Central memory CD8-positive, alpha-beta T cell (primary cell): ENCODE measurements around the gene DOCK2.
"Not testable (repeated sequence)": the region's sequence is repeated elsewhere in the genome, so short reads cannot be mapped to it uniquely, and the experiment has no call there.

Experiments
- ATAC-seq: fragments of 150-1000 bp; cut with Tn5 transposase; replicated peaks from 2 replicates; pipeline ENCODE4 v1.10.0; 2022; ENCODE audit warnings: mild to moderate bottlenecking, moderate FRiP score, moderate number of reproducible peaks; ENCODE audit not compliant: poor library complexity, severe bottlenecking; ENCODE audit errors: extremely low read depth
- DNase-seq, 2 donors: peaks; one replicate each; pipeline ENCODE4 v3.0.0; 2021; ENCODE audit warnings: low spot score in 2 of 2
- H3K27ac Mint-ChIP-seq: one replicate; pipeline ENCODE4 v1.8.0; 2022; ENCODE audit warnings: low read depth, mild to moderate bottlenecking, moderate library complexity, mixed read lengths
- H3K27me3 Mint-ChIP-seq: one replicate; pipeline ENCODE4 v1.8.0; 2022; ENCODE audit warnings: mixed read lengths
- H3K36me3 Mint-ChIP-seq: one replicate; pipeline ENCODE4 v1.8.0; 2022; ENCODE audit warnings: mild to moderate bottlenecking, moderate library complexity, mixed read lengths; ENCODE audit not compliant: insufficient read depth
- H3K4me1 Mint-ChIP-seq: one replicate; pipeline ENCODE4 v1.8.0; 2022; ENCODE audit warnings: mixed read lengths
- H3K4me3 Mint-ChIP-seq: one replicate; pipeline ENCODE4 v1.8.0; 2022; ENCODE audit warnings: mild to moderate bottlenecking, moderate library complexity, mixed read lengths
- H3K9me3 Mint-ChIP-seq: one replicate; pipeline ENCODE4 v1.8.0; 2022; ENCODE audit warnings: mixed read lengths

DOCK2 gene

DNA sequence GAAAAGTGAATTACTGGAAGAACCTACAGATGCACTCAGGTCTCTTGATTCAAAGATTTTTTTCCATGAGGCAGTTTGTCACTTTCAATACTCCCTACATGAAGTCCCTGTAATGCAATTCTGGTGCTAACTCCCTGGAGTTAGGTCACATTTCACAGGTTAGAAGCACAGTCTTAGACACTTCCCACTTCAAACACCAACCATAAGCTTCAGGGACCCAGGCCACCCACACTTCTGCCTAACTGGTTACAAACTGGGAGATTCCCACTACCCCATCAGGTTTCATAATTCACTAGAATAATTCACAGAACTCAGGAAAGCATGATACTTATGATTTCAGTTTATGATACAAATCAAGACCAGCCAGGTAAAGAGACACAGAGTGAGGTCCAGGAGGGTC, 439.7 kb downstream of the DOCK2 start:
- Mint-ChIP-seq H3K4me3 (no peak overlapping the region), H3K27me3 (no peaks in the 10 kb centered on the region), H3K27ac (no peak overlapping the region), H3K4me1 (no peaks in the 10 kb centered on the region), H3K9me3 (no peaks in the 10 kb centered on the region), H3K36me3 (peaks cover 38% of the 10 kb centered on the region)
- DNase-seq (no peak), ATAC-seq (no peak)

DNA sequence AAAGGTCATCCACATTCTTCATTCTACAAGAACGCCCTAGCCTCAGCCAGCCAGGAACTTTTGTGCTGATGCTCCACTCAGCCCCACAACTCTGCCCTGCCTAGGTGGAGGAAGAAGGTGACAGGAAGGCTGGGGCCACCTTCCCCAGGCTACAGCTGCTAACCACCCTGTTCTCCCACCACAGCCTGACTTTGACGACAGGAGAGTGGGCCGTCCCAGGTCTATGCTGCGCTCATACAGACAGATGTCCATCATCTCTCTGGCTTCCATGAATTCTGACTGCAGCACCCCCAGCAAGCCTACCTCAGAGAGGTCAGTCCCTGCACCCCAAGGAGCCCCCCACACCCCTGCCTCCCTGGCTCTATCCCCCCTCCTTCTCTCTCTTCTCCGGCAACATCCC, 440.5 kb downstream of the DOCK2 start:
- H3K36me3 Mint-ChIP-seq: peaks cover 46% of the 10 kb centered on the region
- H3K4me1 Mint-ChIP-seq: no peaks in the 10 kb centered on the region
- no peak overlapping the region for H3K4me3 Mint-ChIP-seq
- H3K27me3 Mint-ChIP-seq: no peaks in the 10 kb centered on the region
- ATAC-seq (no peak), DNase-seq (no peak)
- H3K9me3 Mint-ChIP-seq: no peaks in the 10 kb centered on the region
- H3K27ac Mint-ChIP-seq: no peak overlapping the region

DNA sequence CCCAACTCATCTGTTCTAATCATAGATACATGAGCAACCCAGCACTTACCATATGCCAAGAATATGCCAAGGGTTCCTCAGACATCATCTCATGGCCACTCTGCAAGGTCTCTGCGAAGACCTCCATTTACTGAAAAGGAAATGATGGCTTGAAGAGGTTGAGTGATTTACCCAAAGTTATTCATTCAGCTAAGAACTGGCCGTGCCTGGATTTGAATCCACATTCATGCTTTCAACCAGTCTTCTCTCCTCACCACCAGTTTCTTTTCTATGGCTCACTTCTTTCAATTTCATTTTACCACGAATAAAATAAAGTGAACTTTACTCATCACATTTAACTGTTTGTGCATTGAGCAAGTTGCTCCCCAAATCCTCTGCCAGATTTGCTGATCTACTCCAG, 441.4 kb downstream of the DOCK2 start:
- no peak overlapping the region for H3K27ac Mint-ChIP-seq
- no peak overlapping the region for H3K4me3 Mint-ChIP-seq
- no peaks in the 10 kb centered on the region for H3K27me3 Mint-ChIP-seq
- no peak for DNase-seq
- peaks cover 51% of the 10 kb centered on the region for H3K36me3 Mint-ChIP-seq
- no peak for ATAC-seq
- H3K4me1 Mint-ChIP-seq: no peaks in the 10 kb centered on the region
- no peaks in the 10 kb centered on the region for H3K9me3 Mint-ChIP-seq

DNA sequence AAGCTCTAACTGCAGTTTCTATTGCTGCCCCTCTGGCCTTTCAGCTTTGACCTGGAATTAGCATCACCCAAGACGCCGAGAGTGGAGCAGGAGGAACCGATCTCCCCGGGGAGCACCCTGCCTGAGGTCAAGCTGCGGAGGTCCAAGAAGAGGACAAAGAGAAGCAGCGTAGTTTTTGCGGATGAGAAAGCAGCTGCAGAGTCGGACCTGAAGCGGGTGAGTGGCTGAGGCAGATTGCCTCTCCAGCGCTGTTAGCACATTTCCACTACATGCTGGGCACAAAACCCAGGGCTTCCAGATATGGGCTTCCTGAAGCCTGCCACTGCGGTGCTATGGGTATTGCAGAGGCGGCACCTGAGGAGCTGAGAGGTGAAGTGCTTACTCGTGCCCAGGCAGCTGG, 441.9 kb downstream of the DOCK2 start:
- H3K4me1 Mint-ChIP-seq: no peaks in the 10 kb centered on the region
- H3K9me3 Mint-ChIP-seq: no peaks in the 10 kb centered on the region
- no peak overlapping the region for H3K27ac Mint-ChIP-seq
- ATAC-seq (no peak), DNase-seq (no peak)
- no peaks in the 10 kb centered on the region for H3K27me3 Mint-ChIP-seq
- peaks cover 54% of the 10 kb centered on the region for H3K36me3 Mint-ChIP-seq
- no peak overlapping the region for H3K4me3 Mint-ChIP-seq

DNA sequence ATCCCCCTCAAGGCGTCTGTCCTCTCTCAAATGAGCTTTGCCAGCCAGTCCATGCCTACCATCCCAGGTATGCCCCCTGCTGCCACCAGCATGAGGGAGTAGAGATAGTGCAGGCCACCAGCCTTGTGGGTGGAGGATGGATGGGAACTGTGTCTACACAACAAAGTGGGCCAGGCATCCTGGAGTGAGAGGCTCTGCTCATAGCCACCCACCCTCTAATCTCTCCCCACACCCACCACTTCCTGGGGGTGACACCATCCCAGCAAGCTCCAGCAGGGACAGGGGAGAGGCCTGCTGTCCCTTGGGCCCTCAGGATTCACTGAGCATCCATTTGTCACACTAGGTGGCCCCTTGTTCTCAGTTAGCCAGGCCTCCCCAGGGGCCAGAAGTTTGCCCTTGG, 443.1 kb downstream of the DOCK2 start:
- DNase-seq (no peak), ATAC-seq (no peak)
- Mint-ChIP-seq H3K4me1 (no peaks in the 10 kb centered on the region), H3K36me3 (peaks cover 54% of the 10 kb centered on the region), H3K27ac (no peak overlapping the region), H3K9me3 (no peaks in the 10 kb centered on the region), H3K27me3 (no peaks in the 10 kb centered on the region), H3K4me3 (no peak overlapping the region)

DNA sequence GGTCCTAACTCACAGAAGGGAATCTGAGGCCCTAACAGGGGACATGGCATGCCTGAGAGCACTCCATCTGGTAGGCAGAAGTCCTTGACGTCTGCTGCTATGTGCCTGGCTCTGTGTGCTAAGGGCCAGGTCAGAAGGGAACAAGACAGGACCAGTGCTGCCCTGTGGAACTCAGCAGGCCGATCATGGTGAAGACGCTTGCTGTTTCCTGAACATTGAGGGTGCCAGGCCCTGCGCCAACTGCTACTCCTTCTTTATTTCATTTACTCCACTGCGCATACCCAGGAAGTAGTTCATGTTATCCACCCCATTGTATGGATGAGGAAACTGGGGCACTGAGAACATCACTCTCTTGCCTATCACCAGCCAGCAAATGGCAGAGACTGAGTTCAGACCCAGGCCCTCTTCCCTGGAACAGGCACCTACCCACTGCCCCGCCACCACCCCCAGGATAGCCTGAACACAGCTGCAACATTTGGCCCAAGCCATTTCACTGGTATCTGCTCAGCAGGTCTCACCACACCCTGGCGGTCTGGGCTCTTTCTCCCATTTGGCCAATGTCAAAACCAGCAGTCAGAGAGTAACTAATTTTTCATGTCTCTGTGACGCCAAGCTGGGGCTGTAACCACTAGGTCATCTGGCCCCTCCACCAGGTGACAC, 443.8 kb downstream of the DOCK2 start:
- peaks cover 57% of the 10 kb centered on the region for H3K36me3 Mint-ChIP-seq
- no peak for DNase-seq
- no peaks in the 10 kb centered on the region for H3K9me3 Mint-ChIP-seq
- H3K4me3 Mint-ChIP-seq: no peak overlapping the region
- no peaks in the 10 kb centered on the region for H3K4me1 Mint-ChIP-seq
- no peak for ATAC-seq
- H3K27ac Mint-ChIP-seq: no peak overlapping the region
- H3K27me3 Mint-ChIP-seq: no peaks in the 10 kb centered on the region

DNA sequence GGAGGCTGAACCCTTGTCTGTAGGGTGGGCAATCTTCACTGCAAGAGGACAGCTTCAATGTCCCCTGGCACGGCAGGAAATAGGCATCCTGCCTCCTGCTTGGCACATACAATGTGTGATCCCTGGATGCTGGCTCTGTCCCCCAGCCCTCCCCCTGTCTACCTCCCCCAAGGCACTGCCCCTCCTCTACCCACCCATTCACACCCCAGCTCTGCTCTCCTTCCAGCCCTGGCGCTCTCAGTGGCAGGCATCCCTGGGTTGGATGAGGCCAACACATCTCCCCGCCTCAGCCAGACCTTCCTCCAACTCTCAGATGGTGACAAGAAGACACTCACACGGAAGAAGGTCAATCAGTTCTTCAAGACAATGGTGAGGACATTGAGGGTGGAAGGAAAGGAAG, 444.5 kb downstream of the DOCK2 start:
- Mint-ChIP-seq H3K27ac (no peak overlapping the region), H3K4me1 (no peaks in the 10 kb centered on the region), H3K4me3 (no peak overlapping the region), H3K36me3 (peaks cover 60% of the 10 kb centered on the region), H3K27me3 (no peaks in the 10 kb centered on the region), H3K9me3 (no peaks in the 10 kb centered on the region)
- ATAC-seq (no peak), DNase-seq (no peak)

DNA sequence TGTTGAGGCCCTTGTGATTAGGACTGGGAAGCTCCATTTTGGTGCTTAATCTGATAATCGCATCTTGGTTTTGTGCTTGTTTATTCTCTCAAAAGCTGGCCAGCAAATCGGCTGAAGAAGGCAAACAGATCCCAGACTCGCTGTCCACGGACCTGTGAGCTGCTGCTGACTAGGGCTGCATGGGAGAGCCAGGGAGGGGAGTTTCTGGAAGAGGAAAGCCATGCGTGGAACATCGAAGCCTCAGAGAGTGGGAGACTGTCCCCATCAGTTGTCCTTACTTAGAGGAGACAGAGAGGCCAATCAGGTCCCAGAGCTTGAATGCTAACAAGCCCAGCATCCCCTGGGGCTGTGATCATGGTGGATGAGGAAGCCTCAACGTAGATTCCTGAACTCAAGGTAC, 445.6 kb downstream of the DOCK2 start:
- Mint-ChIP-seq H3K36me3 (peaks cover 55% of the 10 kb centered on the region), H3K4me1 (no peaks in the 10 kb centered on the region), H3K9me3 (no peaks in the 10 kb centered on the region), H3K27me3 (no peaks in the 10 kb centered on the region), H3K4me3 (no peak overlapping the region), H3K27ac (no peak overlapping the region)
- ATAC-seq (no peak), DNase-seq (no peak)

DNA sequence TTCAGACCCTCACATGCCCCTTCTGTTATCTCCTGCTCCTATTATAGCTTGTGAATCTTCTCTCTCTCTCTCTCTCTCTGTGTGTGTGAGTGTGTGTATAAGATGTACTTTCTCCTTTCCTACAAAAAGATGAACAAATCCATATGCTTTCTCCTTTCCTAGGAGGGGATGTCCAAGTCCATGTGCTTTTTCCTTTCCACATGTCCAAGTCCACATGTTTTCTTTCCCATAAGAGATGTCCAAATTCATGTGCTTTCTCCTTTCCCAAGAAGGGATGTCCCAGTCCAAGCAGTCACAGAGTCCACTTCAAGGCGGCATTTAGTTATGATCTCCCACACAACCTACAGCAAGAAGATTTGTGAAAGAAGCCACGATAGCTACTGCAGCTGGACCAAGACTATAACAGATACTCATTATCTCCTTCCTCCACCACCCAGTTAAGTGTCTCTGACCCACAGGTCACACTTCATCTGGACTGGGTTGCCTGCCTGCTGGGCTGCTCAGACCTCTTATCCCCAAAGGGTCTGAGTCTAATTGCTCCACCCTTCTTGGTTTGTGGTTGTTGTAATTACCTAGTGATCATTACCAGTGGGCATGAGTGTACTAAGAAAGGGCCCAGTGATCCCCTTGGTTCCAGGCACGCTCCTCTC, 450.2 kb downstream of the DOCK2 start:
- ATAC-seq (no peak), DNase-seq (no peak)
- H3K36me3 Mint-ChIP-seq: peaks cover 32% of the 10 kb centered on the region
- no peaks in the 10 kb centered on the region for H3K27me3 Mint-ChIP-seq
- H3K27ac Mint-ChIP-seq: no peak overlapping the region
- H3K4me1 Mint-ChIP-seq: no peaks in the 10 kb centered on the region
- no peaks in the 10 kb centered on the region for H3K9me3 Mint-ChIP-seq
- no peak overlapping the region for H3K4me3 Mint-ChIP-seq

DNA sequence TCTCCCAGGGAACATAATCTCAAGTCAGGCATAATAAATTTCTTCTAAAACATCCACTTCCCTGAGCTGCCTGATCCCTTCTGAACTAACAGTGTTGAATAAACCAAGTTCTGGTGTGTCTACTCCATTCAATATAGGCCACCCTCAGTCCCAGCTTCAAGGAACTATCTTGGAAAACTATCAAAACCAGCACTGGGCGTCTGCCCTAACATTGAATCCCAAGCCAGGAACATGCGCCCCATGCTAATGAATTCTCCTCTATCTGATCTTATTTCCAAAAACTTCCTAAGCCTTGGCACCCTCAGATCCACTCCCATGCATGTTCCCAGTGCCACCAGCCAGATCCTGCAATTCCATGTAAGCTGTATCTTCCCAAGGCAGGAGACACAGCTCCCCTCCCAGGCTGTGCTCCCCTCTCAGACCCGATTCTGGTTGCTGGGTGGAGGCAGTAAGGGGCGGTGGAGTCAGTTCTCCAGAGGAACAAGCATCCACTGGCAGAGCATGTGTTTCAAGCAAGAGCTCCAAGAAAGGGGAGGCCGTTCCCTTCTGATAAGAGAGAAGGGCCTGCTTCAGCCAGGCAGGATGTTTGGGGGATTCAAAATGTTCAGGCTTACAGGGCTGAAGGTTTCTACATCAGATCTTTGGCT, 455.5 kb downstream of the DOCK2 start:
- H3K27me3 Mint-ChIP-seq: peaks cover under 1% of the 10 kb centered on the region
- no peak overlapping the region for H3K27ac Mint-ChIP-seq
- no peaks in the 10 kb centered on the region for H3K4me1 Mint-ChIP-seq
- H3K9me3 Mint-ChIP-seq: no peaks in the 10 kb centered on the region
- no peak for ATAC-seq
- no peaks in the 10 kb centered on the region for H3K36me3 Mint-ChIP-seq
- no peak overlapping the region for H3K4me3 Mint-ChIP-seq
- DNase-seq: no peak

DNA sequence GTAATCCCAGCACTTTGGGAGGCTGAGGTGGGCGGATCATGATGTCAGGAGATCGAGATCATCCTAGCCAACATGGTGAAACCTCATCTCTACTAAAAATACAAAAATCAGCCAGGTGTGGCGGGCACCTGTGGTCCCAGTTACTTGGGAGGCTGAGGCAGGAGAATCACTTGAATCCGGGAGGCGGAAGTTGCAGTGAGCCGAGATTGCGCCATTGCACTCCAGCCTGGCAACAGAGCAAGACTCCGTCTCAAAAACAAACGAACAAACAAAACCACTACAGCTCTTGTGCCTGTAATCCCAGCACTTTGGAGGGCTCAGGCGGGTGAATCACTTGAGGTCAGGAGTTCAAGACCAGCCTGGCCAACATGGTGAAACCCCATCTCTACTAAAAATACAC, 457.3 kb downstream of the DOCK2 start:
- H3K4me3 Mint-ChIP-seq, H3K27ac Mint-ChIP-seq, DNase-seq, H3K27me3 Mint-ChIP-seq, H3K4me1 Mint-ChIP-seq, ATAC-seq, H3K9me3 Mint-ChIP-seq, H3K36me3 Mint-ChIP-seq: not testable (repeated sequence)

DNA sequence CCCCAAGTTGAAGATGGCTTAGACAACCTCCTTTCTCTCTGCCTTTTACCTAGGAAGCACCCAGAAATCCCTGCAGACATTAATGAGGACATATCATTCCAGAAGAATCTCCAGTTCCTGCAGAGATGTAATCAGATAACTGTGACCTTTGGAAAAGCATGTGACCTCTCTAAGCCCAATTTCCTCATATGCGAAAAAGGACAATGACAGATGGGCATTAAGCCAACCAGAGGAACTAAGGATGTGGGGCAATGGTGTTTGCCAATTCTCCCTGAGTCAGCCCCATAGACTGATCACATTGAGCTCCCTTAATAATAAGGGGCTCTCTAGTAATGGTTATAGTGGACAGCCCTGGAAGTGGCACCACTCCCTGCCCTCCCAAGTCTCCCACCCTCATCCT, 458.6 kb downstream of the DOCK2 start:
- peaks cover 8% of the 10 kb centered on the region for H3K27me3 Mint-ChIP-seq
- no peaks in the 10 kb centered on the region for H3K9me3 Mint-ChIP-seq
- peaks cover 5% of the 10 kb centered on the region for H3K4me1 Mint-ChIP-seq
- H3K36me3 Mint-ChIP-seq: no peaks in the 10 kb centered on the region
- no peak overlapping the region for H3K27ac Mint-ChIP-seq
- no peak overlapping the region for H3K4me3 Mint-ChIP-seq
- ATAC-seq (no peak), DNase-seq (no peak)

DNA sequence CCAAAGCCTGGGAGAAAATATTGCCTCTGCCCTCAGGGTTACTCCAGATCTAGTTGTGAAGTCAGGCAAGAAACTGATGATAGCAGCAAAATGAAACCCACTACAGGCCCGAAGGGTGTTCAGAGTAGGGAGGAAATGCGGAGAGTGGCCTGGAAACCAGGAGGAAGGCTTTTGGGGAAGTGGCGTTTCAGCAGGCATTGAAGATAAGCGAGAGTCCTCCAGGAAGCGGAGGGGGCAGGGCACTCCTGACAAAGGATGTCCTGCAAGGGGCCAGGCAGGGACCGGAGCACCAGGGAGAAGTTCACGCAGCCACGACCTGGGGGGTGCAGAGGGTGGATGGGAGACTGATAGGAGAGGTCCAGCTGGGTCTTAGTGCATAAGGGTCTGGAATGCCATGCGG, 460.9 kb downstream of the DOCK2 start:
- Mint-ChIP-seq H3K27me3 (peaks cover 8% of the 10 kb centered on the region), H3K27ac (no peak overlapping the region), H3K4me3 (no peak overlapping the region), H3K36me3 (no peaks in the 10 kb centered on the region), H3K4me1 (peaks cover 5% of the 10 kb centered on the region), H3K9me3 (no peaks in the 10 kb centered on the region)
- DNase-seq (no peak), ATAC-seq (no peak)
